Chondrocyte (in vitro differentiated cells): ENCODE results near the gene RAB33B. TPM values are rescaled to one million over a fixed set of nuclear protein-coding genes. Genes with fewer than 3 reads are reported as not detected.

ENCODE experiments used
- DNase-seq: peaks from one replicate; pipeline ENCODE4 v3.0.0; 2021; ENCODE audit warnings: mixed read lengths, low spot score
- H3K27ac Mint-ChIP-seq: one replicate; pipeline ENCODE4 v1.8.0; 2021; ENCODE audit warnings: mild to moderate bottlenecking, moderate library complexity, mixed read lengths; ENCODE audit not compliant: unreplicated experiment
- H3K27me3 Mint-ChIP-seq: 2 replicates; pipeline ENCODE4 v1.8.0; 2021; ENCODE audit warnings: low read depth, mixed read lengths
- H3K36me3 Mint-ChIP-seq: 2 replicates; pipeline ENCODE4 v1.8.0; 2021; ENCODE audit warnings: low read depth, mixed read lengths
- H3K4me1 Mint-ChIP-seq: 2 replicates; pipeline ENCODE4 v1.8.0; 2021; ENCODE audit warnings: low read depth, mild to moderate bottlenecking, mixed read lengths
- H3K4me3 Mint-ChIP-seq: one replicate; pipeline ENCODE4 v1.8.0; 2021; ENCODE audit warnings: mild to moderate bottlenecking, moderate library complexity, mixed read lengths; ENCODE audit not compliant: unreplicated experiment
- H3K9me3 Mint-ChIP-seq: 2 replicates; pipeline ENCODE4 v1.8.0; 2021; ENCODE audit warnings: low read depth, mixed read lengths
- total RNA-seq: library from RNA; stranded (reverse); gene quantifications from 3 replicates; pipeline ENCODE4 v1.2.1, GENCODE V29; 2021
- TF ChIP-seq, protein P1 (sequence below): fragments of 200-600 bp; sonication (generic); IDR thresholded peaks from 2 replicates; pipeline ENCODE4 v1.5.0; 2021; ENCODE audit warnings: antibody characterized with exemption, mild to moderate bottlenecking, moderate library complexity

Gene RAB33B
- total RNA-seq, 1 donor from 2014 or later = 13.8 TPM

DNA sequence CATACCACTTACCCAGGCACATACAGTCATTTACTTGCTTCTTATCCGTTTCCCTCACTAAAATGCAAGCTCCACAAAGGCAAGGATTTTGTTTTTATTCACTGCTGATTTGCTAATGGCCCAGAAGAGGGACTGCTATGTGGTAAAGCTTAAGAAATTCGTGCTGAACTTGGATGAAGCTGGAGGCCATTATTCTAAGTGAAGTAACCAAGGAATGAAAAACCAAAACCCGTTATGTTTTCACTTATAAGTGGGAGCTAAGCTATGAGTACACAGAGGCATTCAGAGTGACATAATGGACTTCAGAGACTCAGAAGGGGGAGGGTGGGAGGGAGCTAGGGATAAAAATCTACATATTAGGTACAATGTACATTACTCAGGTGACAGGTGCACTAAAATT is 47.2 kb downstream of the RAB33B start:
- H3K4me3 Mint-ChIP-seq = no peak overlapping the region
- H3K27me3 Mint-ChIP-seq = no peaks in the 10 kb centered on the region
- TF ChIP-seq, protein P1, sequence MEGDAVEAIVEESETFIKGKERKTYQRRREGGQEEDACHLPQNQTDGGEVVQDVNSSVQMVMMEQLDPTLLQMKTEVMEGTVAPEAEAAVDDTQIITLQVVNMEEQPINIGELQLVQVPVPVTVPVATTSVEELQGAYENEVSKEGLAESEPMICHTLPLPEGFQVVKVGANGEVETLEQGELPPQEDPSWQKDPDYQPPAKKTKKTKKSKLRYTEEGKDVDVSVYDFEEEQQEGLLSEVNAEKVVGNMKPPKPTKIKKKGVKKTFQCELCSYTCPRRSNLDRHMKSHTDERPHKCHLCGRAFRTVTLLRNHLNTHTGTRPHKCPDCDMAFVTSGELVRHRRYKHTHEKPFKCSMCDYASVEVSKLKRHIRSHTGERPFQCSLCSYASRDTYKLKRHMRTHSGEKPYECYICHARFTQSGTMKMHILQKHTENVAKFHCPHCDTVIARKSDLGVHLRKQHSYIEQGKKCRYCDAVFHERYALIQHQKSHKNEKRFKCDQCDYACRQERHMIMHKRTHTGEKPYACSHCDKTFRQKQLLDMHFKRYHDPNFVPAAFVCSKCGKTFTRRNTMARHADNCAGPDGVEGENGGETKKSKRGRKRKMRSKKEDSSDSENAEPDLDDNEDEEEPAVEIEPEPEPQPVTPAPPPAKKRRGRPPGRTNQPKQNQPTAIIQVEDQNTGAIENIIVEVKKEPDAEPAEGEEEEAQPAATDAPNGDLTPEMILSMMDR = no peak
- H3K9me3 Mint-ChIP-seq = no peaks in the 10 kb centered on the region
- no peak for DNase-seq
- H3K36me3 Mint-ChIP-seq = peaks cover 7% of the 10 kb centered on the region
- H3K27ac Mint-ChIP-seq = no peak overlapping the region
- peaks cover 6% of the 10 kb centered on the region for H3K4me1 Mint-ChIP-seq

DNA sequence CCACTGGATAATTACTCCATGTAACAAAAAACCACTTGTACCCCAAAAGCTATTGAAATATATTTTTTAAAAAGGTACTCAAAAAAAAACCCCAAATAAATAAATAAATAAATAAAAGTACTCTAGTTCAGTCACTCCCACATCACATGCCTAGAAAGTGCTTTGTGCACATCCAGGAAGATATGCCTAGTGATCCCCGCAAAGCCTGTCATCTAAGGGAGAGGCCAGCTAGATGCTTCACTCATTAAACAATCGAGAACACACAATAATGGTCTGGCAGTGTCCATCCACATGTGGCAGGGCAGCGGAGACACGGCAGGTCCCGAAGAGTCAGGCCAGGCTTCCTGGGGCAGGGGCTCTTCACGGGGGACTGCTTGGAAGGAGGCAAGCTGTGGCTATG is 47.6 kb downstream of the RAB33B start:
- Mint-ChIP-seq H3K4me3 (no peak overlapping the region), H3K27me3 (no peaks in the 10 kb centered on the region), H3K27ac (peak overlapping the region; percentile 22), H3K36me3 (peaks cover 8% of the 10 kb centered on the region), H3K4me1 (peaks cover 6% of the 10 kb centered on the region), H3K9me3 (no peaks in the 10 kb centered on the region)
- TF ChIP-seq, protein P1 = no peak
- DNase-seq = no peak

DNA sequence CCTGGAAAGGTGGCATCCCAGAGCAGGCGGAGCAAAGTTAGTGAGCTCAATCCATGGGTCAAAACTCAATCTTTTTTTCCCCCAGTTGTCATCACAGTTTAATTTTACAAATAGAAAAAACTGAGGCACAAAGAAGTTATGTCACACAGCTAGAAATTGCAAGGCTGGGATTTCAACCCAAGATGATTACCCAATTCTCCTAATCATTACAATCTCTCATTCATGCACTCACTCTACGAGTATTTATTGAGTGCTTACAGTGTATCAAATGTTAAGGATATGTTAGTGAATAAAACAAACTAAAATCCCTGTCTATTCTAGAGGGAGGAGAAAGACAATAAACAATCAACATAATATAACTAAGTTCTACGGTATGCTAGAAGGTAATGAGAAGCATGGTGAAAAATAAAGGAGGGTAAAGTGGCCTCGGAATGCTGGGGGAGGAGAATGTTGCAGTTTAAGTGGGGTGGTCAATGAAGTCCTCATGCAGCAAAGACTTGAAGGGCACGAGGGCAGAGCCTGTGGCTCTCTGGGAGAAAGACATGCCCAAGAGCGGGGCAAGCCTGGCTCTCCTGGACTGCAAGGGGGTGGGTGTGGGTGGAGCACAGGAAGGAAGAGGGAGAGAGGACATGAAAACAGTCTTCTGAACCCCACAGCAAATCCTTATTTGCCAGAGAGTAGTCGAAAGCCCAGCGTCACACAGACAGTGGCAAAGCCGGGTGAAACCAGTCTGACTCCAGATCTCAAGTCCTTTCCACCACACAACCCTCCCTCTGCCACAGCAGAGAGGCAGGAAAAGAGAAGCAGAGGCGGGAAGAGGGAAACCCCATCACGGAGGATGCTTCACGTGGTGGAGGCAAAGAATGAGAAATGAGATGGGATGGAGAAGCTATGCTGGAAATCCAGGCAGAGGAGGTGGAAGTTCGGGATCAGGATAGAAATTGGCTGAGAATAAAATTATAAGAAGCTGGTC is 48.3 kb downstream of the RAB33B start:
- TF ChIP-seq, protein P1 = no peak
- peak overlapping the region; percentile 22 for H3K27ac Mint-ChIP-seq
- peaks cover 6% of the 10 kb centered on the region for H3K4me1 Mint-ChIP-seq
- no peak for DNase-seq
- peaks cover 14% of the 10 kb centered on the region for H3K36me3 Mint-ChIP-seq
- no peak overlapping the region for H3K4me3 Mint-ChIP-seq
- no peaks in the 10 kb centered on the region for H3K9me3 Mint-ChIP-seq
- H3K27me3 Mint-ChIP-seq = no peaks in the 10 kb centered on the region

DNA sequence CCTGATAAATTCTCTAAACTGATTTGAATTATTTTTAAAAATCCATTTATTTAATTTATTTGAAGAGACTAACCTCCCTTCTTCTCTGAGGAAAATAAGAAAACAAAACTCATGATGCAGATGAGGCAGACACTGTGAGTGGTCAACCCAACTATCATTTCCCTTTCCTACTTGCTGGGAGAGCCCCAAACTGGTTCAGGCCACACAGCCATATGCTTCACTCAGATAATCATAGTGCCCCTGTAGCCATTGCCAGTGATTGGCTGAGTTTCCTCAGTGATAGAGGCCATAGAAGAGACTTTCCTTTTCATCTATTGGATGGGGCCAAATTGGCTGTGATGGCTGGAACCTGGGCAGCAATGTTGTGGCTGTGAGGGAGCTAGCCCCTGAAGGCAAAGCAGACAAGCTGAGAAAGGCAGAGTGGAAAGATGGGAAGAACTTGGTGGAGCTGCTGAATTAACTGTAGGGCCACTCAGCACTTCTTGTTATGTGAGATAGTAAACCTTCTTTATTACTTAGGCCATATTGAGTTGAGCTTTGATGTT is 49.8 kb downstream of the RAB33B start:
- H3K36me3 Mint-ChIP-seq = peaks cover 17% of the 10 kb centered on the region
- no peak overlapping the region for H3K4me3 Mint-ChIP-seq
- no peaks in the 10 kb centered on the region for H3K9me3 Mint-ChIP-seq
- H3K27ac Mint-ChIP-seq = no peak overlapping the region
- TF ChIP-seq, protein P1 = no peak
- H3K27me3 Mint-ChIP-seq = no peaks in the 10 kb centered on the region
- H3K4me1 Mint-ChIP-seq = peaks cover 3% of the 10 kb centered on the region
- no peak for DNase-seq

DNA sequence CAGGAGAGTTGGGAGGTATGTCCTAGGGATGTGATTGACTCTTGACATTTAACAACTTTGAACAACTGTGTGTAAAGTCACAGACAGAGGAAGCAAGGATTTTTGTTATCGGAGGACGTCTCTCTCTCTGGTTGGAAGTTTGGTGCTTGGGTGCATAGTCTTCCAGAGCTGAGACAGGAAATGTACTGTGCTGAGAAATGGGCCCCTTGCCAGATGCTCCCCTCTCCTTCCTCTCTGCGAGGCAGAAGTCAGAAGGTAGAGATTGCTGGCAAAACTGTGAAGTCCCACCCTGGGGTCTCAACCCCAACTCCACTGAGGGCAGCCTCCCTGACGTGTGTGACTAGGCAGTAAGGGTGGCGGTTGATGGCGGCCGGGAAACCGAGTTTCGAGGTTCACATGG is 52.9 kb downstream of the RAB33B start:
- no peak overlapping the region for H3K27ac Mint-ChIP-seq
- no peaks in the 10 kb centered on the region for H3K27me3 Mint-ChIP-seq
- H3K36me3 Mint-ChIP-seq = peaks cover 36% of the 10 kb centered on the region

More for the DNA sequence above, 52.9 kb downstream of the RAB33B start:
- no peaks in the 10 kb centered on the region for H3K9me3 Mint-ChIP-seq
- DNase-seq = no peak
- TF ChIP-seq, protein P1 = no peak
- H3K4me3 Mint-ChIP-seq = no peak overlapping the region
- H3K4me1 Mint-ChIP-seq = no peaks in the 10 kb centered on the region
